GM20000 (cell line): ENCODE results near the gene RAB27A.
"Not testable (repeated sequence)": the region's sequence is repeated elsewhere in the genome, so short reads cannot be mapped to it uniquely, and the experiment has no call there.

Source experiments
- DNase-seq: peaks from one replicate; pipeline ENCODE4 v3.0.0; 2012; ENCODE audit warnings: low spot score
- CTCF ChIP-seq: IDR thresholded peaks from 2 replicates; pipeline ENCODE4 v1.5.1; 2012; ENCODE audit warnings: mild to moderate bottlenecking, control low read depth; ENCODE audit errors: extremely low read depth, missing control alignments

The RAB27A gene

GRCh38 chr15:55288006-55288717, 1.5 kb downstream of the RAB27A start:
- no peak for DNase-seq
- TF ChIP-seq CTCF: no peak

GRCh38 chr15:55286442-55287189, 3.0 kb downstream of the RAB27A start:
- DNase-seq: not testable (repeated sequence)

- DNase-seq: no peak
- no peak for TF ChIP-seq CTCF
Observed at GRCh38 chr15:55284426-55284825, 5.2 kb downstream of the RAB27A start.

GRCh38 chr15:55283379-55284147, 6.0 kb downstream of the RAB27A start:
- no peak for TF ChIP-seq CTCF
- DNase-seq: no peak

- DNase-seq: no peak
- TF ChIP-seq CTCF: no peak
Observed at GRCh38 chr15:55282284-55282833, 7.3 kb downstream of the RAB27A start.

- no peak for DNase-seq
- TF ChIP-seq CTCF: no peak
Observed at GRCh38 chr15:55281517-55282228, 7.9 kb downstream of the RAB27A start.

GRCh38 chr15:55280589-55280988, 9.0 kb downstream of the RAB27A start:
- DNase-seq: not testable (repeated sequence)
